DND-41 (cell line): ENCODE results near the gene TMEM184B.

Experiments
- ATAC-seq: fragments of 200-7000 bp; cut with Tn5 transposase; 3 replicates; pipeline ENCODE4 v1.9.1; 2021; ENCODE audit warnings: low read depth; ENCODE audit not compliant: insufficient read depth
- DNase-seq: peaks from one replicate; pipeline ENCODE4 v3.0.0-alpha.2; 2020
- H2AFZ ChIP-seq: 2 replicates; pipeline ENCODE4 v1.6.0; 2012; ENCODE audit warnings: low read depth, low read length
- H3K27ac ChIP-seq: 2 replicates; pipeline ENCODE4 v1.5.1; 2012; ENCODE audit warnings: low read length, inconsistent platforms
- H3K27me3 ChIP-seq: fragments of 200-600 bp; sonication (generic); 2 replicates; pipeline ENCODE4 v1.6.0; 2012; ENCODE audit warnings: low read length, mild to moderate bottlenecking, inconsistent platforms; ENCODE audit not compliant: insufficient read depth, poor library complexity
- H3K36me3 ChIP-seq: 2 replicates; pipeline ENCODE4 v1.5.1; 2012; ENCODE audit warnings: low read length, inconsistent platforms; ENCODE audit not compliant: insufficient read depth
- H3K4me1 ChIP-seq: 2 replicates; pipeline ENCODE4 v1.5.1; 2012; ENCODE audit warnings: mild to moderate bottlenecking, low read length; ENCODE audit not compliant: insufficient read depth
- H3K4me2 ChIP-seq: 2 replicates; pipeline ENCODE4 v1.6.0; 2012; ENCODE audit warnings: mild to moderate bottlenecking, moderate library complexity, low read length, inconsistent platforms; ENCODE audit not compliant: insufficient read depth
- H3K4me3 ChIP-seq, 2 experiments: fragments of 200-600 bp in 1 of 2; shearing (Covaris generic) in 1 of 2; 2 replicates each; pipeline ENCODE4 v1.5.1; 2012 to 2016; ENCODE audit warnings: inconsistent platforms in 2 of 2, low read length in 2 of 2, mild to moderate bottlenecking in 2 of 2, low read depth in 1 of 2, moderate library complexity in 1 of 2
- H3K79me2 ChIP-seq: 2 replicates; pipeline ENCODE4 v1.6.0; 2012; ENCODE audit warnings: low read length, inconsistent platforms; ENCODE audit not compliant: insufficient read depth
- H3K9ac ChIP-seq: 2 replicates; pipeline ENCODE4 v1.6.0; 2012; ENCODE audit warnings: low read depth, mild to moderate bottlenecking, inconsistent platforms, low read length, moderate library complexity
- H3K9me3 ChIP-seq: 2 replicates; pipeline ENCODE4 v1.5.1; 2012; ENCODE audit warnings: low read length, moderate library complexity, mild to moderate bottlenecking, inconsistent platforms; ENCODE audit not compliant: insufficient read depth, severe bottlenecking
- H4K20me1 ChIP-seq: 2 replicates; pipeline ENCODE4 v1.6.0; 2012; ENCODE audit warnings: low read length; ENCODE audit not compliant: insufficient read depth
- EZH2 ChIP-seq: IDR thresholded peaks from 3 replicates; pipeline ENCODE4 v1.6.1; 2012; ENCODE audit warnings: borderline replicate concordance, low read depth, mild to moderate bottlenecking, moderate library complexity, low read length, inconsistent platforms; ENCODE audit not compliant: severe bottlenecking
- TF ChIP-seq, protein P1 (sequence below): IDR thresholded peaks from 2 replicates; pipeline ENCODE4 v1.5.1; 2012; ENCODE audit warnings: borderline replicate concordance, low read length, moderate library complexity, mild to moderate bottlenecking; ENCODE audit not compliant: poor library complexity, severe bottlenecking; ENCODE audit errors: extremely low read depth

TMEM184B gene

DNA sequence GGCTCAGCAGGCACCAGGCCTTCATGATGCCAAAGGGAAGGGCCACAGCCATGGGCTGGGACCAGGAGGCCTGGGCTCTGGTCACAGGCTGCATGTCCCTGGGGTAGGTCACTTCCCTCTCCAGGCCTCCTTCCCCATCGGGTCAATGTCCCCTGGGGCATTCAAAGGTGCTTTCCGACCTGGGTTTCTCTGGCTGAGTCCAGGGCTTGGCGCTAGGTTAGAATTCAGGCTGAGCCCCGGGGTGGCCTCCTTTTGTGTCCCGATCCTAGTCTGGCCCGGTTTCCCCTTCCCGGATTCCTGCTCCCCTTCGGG is 58.9 kb downstream of the TMEM184B start:
- no peak overlapping the region for H3K4me2 ChIP-seq
- peaks cover 6% of the 10 kb centered on the region; the same call in 1 of the 2 replicates for H4K20me1 ChIP-seq
- H3K4me1 ChIP-seq, result no peaks in the 10 kb centered on the region
- H3K36me3 ChIP-seq, result no peaks in the 10 kb centered on the region; the same call in 1 of the 2 replicates
- ATAC-seq (no peak), DNase-seq (no peak)
- no peak overlapping the region for H3K27ac ChIP-seq
- TF ChIP-seq, protein P1, sequence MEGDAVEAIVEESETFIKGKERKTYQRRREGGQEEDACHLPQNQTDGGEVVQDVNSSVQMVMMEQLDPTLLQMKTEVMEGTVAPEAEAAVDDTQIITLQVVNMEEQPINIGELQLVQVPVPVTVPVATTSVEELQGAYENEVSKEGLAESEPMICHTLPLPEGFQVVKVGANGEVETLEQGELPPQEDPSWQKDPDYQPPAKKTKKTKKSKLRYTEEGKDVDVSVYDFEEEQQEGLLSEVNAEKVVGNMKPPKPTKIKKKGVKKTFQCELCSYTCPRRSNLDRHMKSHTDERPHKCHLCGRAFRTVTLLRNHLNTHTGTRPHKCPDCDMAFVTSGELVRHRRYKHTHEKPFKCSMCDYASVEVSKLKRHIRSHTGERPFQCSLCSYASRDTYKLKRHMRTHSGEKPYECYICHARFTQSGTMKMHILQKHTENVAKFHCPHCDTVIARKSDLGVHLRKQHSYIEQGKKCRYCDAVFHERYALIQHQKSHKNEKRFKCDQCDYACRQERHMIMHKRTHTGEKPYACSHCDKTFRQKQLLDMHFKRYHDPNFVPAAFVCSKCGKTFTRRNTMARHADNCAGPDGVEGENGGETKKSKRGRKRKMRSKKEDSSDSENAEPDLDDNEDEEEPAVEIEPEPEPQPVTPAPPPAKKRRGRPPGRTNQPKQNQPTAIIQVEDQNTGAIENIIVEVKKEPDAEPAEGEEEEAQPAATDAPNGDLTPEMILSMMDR, result no peak
- TF ChIP-seq EZH2, result no peak
- no peak overlapping the region for H3K9ac ChIP-seq
- H2AFZ ChIP-seq, result no peak overlapping the region
- no peak overlapping the region for H3K4me3 ChIP-seq
- H3K27me3 ChIP-seq, result no peaks in the 10 kb centered on the region
- no peaks in the 10 kb centered on the region for H3K79me2 ChIP-seq
- H3K9me3 ChIP-seq, result no peaks in the 10 kb centered on the region

DNA sequence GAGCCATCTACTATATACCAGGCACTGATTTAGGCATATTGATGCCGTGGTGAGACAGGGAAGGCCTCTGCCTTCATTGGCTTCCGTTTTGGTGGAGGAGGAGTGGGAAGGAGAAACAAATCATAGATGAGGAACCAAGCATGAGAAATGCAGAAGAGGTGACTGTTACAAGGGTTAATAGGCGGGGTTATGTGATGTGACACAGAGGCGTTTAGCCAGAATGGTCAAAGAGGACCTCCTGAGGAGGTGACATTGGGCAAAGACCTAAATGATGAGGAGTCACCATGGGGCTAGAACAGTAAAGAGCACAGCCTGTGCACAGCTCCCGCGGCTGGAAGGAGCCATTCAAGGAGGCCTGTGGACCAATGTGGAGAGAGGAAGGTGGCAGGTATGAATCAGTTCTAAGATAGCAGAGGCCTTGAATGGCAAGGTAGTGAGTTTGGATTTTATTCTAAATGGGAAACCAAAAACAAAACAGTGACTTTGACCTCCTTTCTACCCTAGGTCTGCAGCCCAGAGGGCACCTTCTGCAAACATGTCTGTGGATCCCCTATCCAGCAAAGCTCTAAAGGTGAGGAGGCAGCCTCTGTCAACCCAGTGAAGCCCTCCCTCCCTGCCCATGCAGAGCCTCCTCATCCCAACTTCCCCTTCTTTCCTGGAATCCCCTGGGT is 59.4 kb downstream of the TMEM184B start:
- ATAC-seq, result no peak
- Histone ChIP-seq H4K20me1 (peaks cover 6% of the 10 kb centered on the region; the same call in 1 of the 2 replicates), H3K4me3 (no peak overlapping the region)

DNA sequence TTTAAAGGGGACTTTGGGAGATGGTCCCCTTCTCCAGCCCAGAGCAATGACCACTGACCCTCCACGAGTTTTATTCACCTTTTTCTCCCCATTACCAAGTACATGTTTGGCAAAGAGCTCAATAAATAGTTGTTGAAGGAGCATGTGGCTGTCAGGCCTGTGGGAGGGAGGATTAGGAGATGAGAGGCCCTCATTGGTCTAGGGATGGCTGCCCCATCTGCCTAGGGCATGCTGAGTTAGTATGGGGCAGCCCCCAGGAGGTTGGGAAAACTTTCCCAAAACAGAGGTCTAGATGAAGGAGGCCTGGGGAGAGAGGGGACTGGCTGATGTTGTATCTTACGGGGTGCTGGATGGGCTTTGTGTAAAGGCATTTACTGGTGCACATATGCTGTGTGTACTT is 60.4 kb downstream of the TMEM184B start:
- H3K27me3 ChIP-seq, result no peaks in the 10 kb centered on the region
- no peak overlapping the region for H3K27ac ChIP-seq
- H4K20me1 ChIP-seq, result peaks cover 6% of the 10 kb centered on the region; the same call in 1 of the 2 replicates
- DNase-seq (no peak), ATAC-seq (no peak)
- H3K4me3 ChIP-seq, result no peak overlapping the region
- H3K36me3 ChIP-seq, result no peaks in the 10 kb centered on the region; the same call in 1 of the 2 replicates
- no peaks in the 10 kb centered on the region for H3K9me3 ChIP-seq
- H3K79me2 ChIP-seq, result no peaks in the 10 kb centered on the region
- TF ChIP-seq EZH2, result no peak
- TF ChIP-seq, protein P1, result no peak
- no peak overlapping the region for H3K9ac ChIP-seq
- H3K4me1 ChIP-seq, result no peaks in the 10 kb centered on the region
- H3K4me2 ChIP-seq, result no peak overlapping the region
- no peak overlapping the region for H2AFZ ChIP-seq

More for the DNA sequence above, 59.4 kb downstream of the TMEM184B start:
- H3K9ac ChIP-seq, result no peak overlapping the region
- no peak overlapping the region for H2AFZ ChIP-seq
- no peaks in the 10 kb centered on the region for H3K4me1 ChIP-seq
- H3K79me2 ChIP-seq, result no peaks in the 10 kb centered on the region
- H3K36me3 ChIP-seq, result no peaks in the 10 kb centered on the region; the same call in 1 of the 2 replicates
- TF ChIP-seq EZH2, result no peak
- TF ChIP-seq, protein P1, result no peak
- no peaks in the 10 kb centered on the region for H3K9me3 ChIP-seq
- H3K27me3 ChIP-seq, result no peaks in the 10 kb centered on the region
- no peak overlapping the region for H3K4me2 ChIP-seq
- no peak overlapping the region for H3K27ac ChIP-seq
- DNase-seq, result no peak
